Amniotic epithelial cell (primary cell): ENCODE measurements around the gene HECTD1.
A peak's percentile ranks its signal among the peaks of the same experiment; 100 is the strongest.
"Not testable (repeated sequence)": the region's sequence is repeated elsewhere in the genome, so short reads cannot be mapped to it uniquely, and the experiment has no call there.

Source experiments
- DNase-seq: peaks from one replicate; pipeline ENCODE4 v3.0.0-alpha.2; 2010; ENCODE audit warnings: low read depth

The HECTD1 gene

DNA sequence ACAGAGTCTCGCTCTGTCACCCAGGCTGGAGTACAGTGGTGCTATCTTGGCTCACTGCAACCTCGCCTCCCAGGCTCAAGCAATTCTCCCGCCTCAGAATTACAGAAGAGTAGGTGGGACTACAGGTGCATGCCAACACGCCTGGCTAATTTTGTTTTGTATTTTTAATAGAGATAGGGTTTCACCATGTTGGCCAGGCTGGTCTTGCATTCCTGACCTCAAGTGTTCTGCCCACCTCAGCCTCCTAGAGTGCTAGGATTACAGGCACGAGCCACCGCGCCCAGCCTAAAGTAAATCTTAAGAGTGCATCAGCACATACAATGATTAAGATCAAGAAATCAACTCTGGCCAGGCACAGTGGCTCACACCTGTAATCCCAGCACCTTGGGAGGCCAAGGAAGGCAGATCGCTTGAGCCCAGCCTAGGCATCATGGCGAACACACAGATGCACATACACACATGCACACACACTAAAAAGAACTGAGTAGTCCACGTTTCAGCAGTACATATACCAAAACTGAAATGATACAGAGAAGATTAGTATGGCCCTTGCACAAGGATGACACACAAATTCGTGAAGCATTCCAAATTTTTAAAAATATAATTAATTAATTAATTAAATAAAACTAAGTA, 65.0 kb downstream of the HECTD1 start:
- DNase-seq: no peak

DNA sequence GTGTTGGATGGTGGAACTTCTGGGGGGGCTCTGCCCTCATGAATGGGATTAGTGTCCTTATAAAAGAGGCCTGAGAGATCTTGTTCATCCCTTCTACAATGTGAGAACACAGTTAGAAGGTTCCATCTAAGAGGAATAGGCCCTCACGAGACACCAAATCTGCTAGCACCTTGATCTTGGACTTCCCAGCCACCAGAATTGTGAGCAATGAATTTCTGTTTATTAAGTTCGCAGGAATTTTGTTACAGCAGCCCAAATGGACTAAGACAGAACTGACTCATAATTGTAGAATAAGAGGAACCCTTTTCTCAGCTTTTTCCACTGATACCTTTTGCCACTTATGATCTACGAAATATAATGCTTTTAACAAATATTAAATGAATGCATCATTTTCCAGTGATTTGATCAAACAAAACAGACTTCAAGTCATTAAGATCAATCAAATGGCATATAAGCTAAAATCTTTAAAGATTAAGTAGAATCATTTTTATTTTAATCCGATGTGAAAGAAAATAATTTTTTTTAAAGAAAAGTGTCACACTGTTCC, 68.2 kb downstream of the HECTD1 start:
- DNase-seq: no peak

DNA sequence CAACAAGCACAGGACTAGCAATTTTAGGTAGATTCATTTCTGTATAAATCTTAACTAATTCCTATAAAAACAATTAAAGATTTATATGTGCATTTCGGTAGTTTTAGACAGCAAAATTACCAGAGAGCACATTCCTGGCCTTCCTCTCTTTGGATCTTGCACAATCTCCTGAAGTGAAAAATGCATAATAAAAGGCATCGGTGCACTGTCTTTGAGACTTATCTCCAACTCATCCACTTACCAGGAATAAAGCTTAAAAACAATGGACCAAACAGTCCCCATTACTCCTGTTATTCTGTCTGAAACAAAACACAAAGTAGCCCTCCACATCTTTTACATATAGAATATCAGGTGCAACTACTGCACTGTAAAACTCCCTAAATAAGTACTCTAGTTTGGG, 69.3 kb downstream of the HECTD1 start:
- DNase-seq: peak; percentile 52

DNA sequence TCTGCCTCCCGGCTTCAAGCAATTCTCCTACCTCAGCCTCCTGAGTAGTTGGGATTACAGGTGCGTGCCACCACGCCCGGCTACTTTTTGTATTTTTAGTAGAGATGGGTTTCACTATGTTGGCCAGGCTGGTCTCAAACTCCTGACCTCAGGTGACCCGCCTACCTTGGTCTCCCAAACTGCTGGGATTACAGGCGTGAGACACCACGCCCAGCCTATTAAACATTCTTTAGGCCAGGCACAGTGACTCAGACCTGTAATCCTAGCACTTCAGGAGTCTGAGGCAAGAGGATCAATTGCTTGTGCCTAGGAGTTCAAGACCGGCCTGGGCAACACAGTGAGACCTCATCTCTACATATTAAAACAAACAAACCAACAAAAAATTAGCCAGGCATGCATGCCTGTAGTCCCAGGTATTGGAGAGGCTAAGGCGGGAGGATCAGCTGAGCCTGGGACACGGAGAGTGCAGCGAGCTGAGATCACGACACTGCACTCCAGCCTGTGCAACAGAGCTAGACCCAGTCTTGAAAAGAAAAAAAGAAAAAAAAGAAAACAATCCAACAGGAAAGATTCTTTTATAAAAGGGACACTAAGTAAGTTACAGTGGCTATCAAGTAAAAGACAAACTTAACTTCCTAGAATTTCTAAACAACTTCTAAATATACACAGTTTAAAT, 70.2 kb downstream of the HECTD1 start:
- no peak for DNase-seq

DNA sequence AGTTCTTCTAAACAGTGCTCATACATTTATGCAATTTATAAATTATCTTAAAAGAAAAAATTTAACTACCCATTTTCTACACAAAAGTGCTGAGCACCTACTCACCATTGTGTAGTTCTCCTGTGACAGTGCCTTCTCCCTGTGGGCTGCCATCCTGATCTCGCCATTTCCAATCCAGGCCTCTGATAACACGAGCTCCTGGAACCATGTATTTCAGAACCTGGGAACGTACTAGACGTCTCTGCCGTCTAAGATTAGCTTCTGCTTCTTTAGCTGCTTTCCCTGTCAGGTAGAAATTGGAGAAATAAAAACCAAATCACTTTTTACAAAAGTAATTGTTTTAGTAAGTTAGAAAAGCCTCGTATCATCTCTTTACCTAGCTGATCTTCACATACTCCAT, 74.5 kb downstream of the HECTD1 start:
- DNase-seq: no peak

DNA sequence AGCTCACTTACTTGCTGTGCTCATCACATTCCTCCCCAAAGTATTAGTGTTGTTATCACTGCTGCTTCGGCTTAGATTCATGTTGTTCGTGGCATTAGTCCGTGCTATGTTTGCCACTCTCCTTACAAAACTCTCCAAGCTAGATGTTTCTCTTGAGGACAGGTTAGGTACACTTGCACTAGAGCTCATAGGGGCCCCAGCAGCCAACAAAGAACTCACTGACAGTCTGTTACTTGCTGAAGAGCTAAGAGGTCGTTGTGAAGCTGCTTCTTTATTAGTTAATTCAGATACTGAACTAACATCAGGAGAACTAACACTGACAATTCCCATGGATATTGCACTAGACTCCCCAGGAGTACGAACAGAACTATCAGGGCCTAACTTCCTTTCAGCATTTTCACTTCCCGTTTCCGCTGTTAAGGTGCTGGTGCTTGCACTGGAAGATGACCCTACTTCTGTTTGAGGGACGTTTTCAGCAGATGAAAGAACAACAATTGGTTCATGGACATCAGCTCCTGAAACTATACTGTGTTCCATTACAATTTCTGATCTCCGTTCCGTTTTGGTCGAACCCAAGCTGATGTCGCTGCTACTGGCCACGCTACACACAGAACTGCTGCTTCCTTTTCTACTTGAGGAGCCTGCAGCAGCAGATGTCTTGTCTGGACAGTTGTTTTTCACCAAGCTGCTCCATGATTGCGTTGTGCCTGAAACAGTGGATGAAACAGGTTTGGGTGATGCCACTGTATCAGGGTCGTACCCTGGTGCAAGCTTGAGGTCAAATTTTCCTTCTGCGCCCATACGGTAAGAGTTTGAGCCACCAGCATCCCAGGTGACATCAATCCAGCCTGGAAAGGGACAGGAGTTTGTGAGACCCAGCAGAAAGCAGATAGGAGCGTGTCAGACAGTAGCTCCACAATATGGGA, 78.7 kb downstream of the HECTD1 start:
- no peak for DNase-seq

DNA sequence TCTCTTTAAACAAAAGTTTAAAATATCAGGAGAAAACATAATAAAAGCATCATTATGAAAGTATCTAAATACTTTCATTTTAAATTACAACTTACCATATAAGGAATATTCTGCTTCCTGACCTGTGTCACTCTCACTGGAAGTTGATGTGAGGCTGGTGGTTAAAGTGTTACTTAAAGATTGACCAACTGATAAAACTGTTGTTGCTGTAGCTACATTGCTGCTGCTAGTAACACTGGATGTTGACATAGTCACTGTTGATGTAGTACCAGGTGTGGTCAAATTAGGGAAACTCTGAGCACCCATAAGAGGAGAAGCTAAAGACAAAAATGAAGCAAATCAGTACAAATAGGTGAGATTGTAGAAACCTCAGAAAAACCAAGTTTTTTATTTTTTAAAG, 79.9 kb downstream of the HECTD1 start:
- peak; percentile 16 for DNase-seq

DNA sequence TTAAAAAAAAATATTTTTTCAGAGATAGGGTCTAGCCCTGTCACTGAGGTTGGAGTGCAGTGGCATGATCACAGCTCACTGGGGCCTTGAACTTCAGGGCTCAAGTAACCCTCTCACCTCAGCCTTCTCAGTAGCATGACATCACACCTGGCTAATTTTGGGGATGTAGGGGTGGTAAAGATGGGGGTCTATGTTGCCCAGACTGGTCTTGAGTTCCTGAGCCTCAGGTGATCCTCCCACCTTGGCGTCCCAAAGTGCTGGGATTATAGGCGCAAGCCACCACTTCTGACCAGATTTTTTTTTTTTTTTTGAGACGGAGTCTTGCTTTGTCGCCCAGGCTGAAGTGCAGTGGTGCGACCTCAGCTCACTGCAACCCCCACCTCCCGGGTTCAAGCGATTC, 80.9 kb downstream of the HECTD1 start:
- DNase-seq: no peak

DNA sequence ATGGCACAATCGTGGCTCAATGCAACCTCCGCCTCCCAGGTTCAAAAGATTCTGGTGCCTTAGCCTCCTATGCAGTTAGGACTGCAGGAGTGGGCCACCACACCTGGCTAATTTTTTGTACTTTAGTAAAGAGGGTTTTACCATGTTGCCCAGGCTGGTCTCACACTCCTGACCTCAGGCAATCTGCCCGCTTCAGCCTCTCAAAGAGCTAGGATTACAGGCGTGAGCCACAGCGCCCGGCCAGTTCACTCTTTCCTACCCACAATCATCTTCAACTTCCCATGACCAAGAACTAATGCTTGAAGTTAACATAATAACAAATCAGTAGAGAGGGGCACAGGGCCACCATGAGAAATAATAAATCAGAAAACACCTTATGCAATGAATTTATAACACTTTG, 82.4 kb downstream of the HECTD1 start:
- no peak for DNase-seq

DNA sequence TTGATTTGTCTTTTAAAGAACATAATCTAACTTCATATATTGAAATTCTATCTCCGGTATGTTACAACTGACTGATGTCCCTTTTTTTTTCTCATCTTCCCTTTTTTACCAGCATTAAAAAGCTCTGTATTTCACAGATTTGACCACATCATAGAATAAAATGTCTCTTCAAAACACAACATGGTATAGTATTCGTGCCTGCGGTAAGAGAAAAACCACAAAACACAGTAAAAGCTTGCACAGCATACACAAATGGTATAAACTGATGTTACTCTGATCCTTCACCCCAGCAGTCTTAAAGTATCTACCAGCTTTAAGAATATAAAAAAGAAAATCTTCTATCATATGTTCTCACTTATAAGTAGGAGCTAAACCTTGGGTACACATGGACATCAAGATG, 83.4 kb downstream of the HECTD1 start:
- no peak for DNase-seq

DNA sequence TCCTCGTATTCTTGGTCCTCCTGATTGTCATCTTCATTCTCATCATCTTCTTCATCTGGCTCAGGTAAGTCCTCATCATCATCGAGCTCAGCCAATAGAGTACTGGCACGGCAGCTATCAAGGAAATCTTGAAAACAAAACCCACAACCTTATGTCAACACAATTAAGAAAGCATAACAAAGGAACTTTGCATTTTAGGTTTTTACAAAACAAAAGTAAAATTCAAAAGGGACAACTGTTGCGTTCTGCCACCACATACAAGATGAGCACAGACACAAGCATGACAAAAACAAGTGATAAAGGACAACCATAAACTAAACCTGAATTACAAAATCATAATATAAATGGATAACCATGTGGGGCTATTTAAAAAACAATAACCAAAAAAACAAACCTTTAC, 84.7 kb downstream of the HECTD1 start:
- DNase-seq: no peak

DNA sequence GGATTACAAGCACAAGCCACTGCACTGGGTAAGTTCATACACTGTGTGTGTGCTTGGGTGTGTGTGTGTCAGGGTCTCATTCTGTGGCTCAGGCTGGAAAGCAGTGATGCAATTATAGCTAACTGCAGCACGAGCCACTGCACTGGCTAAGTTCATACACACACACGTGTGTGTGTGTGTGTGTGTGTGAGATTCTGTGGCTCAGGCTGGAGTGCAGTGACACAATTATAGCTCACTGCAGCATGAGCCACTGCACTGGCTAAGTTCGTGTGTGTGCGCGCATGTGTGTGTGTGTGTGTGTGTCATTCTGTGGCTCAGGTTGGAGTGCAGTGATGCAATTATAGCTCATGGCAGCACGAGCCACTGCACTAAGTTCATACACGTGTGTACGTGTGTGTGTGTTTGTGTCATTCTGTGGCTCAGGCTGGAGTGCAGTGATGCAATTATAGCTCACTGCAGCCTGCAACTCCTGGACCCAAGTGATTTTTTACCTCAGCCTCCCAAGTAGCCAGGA, 85.4 kb downstream of the HECTD1 start:
- peak; percentile 57 for DNase-seq

DNA sequence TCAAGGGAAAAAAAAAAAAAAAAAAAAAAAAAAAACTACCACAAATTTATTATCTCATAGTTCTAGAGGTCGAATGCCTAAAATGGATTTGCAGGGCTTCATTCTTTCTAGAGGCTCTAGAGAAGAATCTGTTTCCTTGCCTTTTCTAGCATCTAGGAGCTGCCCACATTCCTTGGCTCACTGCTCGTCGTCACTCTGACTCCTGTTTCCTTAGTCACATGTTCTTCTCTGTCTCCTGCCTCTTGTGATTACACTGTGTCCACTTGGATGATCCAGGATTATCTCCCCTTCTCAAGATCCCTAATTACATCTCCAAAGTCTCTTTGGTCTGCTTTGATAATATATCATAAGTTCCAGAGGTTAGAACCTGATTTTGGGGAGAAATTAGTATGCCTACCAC, 88.7 kb downstream of the HECTD1 start:
- DNase-seq: peak; percentile 26

DNA sequence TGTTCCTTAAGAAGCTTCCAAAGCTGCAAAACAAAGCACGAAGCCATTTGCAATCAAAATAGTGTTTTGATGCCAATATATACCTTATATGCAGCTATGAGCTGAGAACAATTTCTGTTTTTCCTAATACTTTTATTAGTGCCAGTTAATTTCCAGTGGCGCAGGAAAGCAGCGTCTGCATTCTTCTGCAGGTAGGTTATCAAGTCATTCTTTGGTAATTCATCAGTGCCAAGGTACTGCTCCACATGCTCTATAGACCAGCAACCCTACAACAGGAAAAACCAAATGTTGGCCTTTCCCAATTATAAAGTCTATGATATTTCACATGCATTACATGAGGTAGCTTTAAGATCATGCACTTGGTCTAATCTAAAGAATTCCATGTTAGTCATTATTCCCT, 93.8 kb downstream of the HECTD1 start:
- DNase-seq: no peak

DNA sequence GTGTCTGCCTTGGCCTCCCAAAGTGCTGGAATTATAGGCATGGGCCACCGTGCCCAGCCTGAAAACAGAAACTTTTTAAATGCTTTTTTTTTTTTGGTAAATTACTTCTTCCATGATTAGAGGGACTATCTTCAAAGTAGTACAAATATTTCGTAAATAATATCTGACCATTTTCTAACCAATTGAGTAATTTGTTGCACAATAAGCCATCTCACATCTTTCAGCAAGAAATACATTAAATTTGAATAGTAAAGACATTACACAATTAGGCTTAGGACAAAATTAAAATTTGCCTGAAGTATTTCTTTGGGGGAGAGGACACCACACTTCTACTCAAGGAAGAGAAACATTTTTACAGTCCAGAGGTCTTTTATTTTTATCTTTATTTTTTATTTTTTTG, 96.7 kb downstream of the HECTD1 start:
- DNase-seq: peak; percentile 58

DNA sequence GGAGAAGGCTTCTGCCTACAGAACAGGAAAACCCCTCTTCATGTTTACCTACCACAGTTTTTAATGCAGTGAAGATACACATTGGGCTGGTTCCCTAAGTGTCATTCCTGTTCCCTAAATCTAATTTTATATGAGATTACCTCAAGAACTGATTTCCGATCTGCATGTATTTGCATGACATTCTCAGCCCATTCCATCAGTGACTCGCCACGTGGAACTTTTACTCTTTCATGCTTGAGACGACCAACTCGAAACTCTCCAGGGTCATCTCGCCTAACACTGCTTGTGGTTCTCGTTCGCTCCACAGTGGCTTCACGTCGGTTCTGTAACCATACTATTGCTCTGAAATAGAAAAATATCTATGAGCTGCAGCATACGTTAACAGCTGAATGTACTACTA, 98.3 kb downstream of the HECTD1 start:
- no peak for DNase-seq

DNA sequence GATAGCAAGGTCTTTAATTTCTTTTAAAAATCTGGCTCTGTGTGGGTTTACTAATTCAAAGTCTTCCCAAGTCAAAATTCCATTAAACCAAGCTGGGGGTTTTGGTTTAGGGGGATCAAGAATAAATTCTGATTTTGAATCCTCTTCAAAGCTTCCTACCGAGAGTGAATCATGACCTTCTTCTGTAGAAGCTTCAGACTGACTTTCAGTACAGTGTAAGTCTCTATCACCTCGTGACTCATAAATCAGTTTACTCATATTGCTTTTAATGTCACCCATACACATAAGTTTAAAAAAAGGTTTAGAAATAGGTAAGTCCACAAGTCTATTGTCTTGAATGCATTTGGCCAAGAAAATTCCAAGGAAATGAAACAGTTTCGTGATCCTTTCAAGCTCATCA, 100.8 kb downstream of the HECTD1 start:
- peak; percentile 65 for DNase-seq

DNA sequence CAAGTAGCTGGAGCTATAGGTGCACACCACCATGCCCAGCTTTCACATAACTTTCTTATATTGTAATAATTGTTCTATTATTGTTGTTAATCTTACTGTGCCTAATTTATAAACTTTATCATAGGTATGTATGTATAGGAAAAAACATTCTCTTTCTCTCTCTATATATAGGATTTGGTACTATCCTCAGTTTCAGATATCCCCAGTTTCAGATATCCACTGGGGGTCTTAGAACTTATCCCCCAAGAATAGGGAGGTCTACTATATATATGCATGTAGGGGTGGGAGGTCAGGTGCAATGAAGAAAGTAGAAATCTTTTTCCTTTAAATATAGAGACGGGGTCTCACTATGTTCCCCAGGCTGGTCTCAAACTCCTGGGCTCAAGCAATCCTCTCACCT, 110.5 kb downstream of the HECTD1 start:
- no peak for DNase-seq

DNA sequence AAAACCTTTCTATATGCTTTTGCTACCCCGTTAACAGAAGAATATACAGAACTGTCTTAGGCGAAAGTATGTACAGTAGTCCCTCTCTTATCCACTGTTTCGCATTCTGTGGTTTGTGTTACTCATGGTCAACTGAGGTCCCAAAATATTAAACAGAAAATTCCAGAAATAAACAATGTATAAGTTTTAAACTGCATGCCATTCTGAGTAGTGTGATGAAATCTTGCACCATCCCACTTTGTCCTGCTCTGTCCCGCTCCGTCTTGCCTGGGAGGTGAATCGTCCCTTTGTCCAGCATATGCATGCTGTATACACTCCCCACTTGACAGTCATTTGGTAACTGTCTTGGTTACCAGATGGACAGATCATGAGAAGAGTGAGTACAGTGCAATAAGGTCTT, 111.3 kb downstream of the HECTD1 start:
- DNase-seq: peak; percentile 75

DNA sequence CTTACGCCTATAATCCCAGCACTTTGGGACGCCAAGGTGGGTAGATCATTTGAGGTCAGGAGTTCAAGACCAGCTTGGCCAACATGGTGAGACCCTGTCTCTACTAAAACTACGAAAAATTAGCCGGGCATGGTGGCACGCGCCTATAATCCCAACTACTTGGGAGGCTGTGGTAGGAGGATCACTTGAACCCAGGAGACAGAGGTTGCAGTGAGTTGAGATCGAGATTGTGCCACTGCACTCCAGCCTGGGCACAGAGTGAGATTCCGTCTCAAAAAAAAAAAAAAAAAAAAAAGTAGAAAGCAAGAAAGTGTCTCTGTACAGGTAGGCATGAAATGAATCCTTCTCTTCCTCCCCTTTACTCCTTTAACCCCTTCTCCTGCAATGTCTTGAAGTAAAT, 111.8 kb downstream of the HECTD1 start:
- not testable (repeated sequence) for DNase-seq

DNA sequence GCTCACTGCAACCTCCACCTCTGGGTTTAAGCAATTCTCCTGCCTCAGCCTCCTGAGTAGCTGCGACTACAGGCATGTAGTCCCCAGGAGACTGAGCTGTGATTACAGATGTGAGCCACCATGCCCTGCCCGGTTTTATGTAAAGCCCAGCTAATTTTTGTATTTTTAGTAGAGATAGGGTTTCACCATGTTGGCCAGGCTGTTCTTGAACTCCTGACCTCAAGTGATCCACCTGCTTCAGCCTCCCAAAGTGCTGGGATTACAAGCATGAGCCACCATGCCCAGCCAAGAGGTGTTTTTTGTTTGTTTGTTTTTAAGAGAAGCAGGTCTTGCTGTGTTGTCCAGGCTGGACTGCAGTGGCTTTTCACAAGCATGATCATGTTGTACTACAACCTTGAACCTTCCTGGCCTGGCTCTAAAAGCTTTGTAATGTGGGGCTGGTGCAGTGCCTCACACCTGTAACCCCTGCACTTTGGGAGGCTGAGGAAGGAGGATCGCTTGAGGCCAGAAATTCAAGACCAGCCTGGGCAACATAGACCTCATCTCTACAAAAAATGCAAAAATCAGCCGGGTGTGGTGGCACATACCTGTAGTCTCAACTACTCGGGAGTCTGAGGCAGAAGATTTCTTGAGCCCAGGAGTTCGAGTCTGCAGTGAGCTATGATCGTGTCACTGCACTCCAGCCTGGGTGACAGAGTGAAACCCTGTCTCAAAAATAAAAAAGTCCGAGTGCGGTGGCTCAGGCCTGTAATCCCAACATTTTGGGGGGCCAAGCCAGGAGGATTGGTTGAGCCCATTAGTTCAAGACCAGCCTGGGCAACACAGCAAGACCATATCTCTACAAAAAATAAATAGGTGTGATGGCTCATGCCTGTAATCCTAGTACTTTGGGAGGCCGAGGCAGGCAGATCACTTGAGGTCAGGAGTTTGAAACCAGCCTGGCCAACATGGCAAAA, 113.4 kb downstream of the HECTD1 start:
- not testable (repeated sequence) for DNase-seq
